GM18507 (cell line): ENCODE data around the gene GNPTG.

ENCODE experiments used
- DNase-seq: peaks from one replicate; pipeline ENCODE4 v3.0.0; 2011; ENCODE audit warnings: low read depth; ENCODE audit not compliant: insufficient read length; ENCODE audit errors: extremely low spot score
- FAIRE-seq: peaks from 2 replicates; lab custom pipeline; 2011; peaks lifted over from hg19 to GRCh38; lab: Jason Lieb, UNC

The GNPTG gene

DNA sequence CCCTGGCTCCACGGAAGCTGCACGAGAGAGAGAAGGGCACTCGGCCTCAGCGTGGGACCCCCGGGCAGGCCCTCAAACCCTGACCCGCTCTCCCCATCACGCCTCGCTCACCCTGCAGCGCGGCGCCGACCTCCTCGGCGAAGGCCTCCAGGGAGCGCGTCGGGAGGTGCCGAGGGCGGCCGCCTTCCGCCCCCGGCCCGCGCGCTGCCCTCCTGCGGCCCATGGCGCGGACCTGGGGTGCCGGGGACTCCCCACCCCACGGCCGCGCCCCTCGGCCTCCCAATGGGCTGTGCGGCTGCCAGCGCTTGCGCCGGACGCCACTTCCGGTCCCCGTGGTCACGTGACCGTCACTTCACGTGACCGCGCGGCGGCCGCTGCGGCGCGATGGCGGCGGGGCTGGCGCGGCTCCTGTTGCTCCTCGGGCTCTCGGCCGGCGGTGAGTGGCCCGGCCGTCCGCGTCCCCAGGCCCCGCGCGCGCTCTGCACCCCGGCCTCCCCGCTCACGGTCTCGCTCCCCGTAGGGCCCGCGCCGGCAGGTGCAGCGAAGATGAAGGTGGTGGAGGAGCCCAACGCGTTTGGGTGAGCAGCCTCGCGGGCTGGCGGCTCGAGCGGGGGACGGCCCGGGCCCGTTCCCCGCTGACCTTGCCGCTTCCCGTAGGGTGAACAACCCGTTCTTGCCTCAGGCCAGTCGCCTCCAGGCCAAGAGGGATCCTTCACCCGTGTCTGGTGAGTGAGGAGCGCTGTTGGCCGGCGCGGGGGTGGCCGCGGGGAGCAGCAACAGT is at the start of gene GNPTG, which contains the start of gene TSR3:
TSS of gene GNPTG (plus strand) at position 350 of the 781 bp plus-strand sequence. CDS start at position 385, 35 bp downstream.
TSS of gene TSR3 (minus strand) at position 297 of the 781 bp plus-strand sequence. CDS start at position 223, 74 bp downstream.
- peak; percentile 84 for DNase-seq
- FAIRE-seq, result peak; percentile 89

DNA sequence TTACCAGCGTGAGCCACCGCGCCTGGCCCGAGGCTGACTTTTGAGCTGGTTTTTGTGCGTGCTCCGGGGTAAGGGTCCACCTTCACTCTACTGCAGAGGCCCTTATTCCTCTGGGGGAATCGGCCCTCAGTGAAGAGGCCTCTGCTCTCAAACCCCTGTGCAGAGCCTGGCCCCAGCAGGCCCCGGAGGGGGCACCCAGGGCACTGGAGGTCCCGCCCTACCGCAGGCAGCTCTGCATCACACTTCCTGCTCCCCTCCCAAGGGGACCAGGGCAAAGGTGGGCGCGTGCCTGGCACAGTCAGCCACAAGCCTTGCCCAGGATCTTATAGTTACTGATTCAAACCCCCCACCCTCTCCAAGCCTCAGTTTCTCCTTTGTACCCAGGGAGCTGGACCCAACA is 45.9 kb upstream of the GNPTG start:
- no peak for FAIRE-seq
- DNase-seq, result no peak

DNA sequence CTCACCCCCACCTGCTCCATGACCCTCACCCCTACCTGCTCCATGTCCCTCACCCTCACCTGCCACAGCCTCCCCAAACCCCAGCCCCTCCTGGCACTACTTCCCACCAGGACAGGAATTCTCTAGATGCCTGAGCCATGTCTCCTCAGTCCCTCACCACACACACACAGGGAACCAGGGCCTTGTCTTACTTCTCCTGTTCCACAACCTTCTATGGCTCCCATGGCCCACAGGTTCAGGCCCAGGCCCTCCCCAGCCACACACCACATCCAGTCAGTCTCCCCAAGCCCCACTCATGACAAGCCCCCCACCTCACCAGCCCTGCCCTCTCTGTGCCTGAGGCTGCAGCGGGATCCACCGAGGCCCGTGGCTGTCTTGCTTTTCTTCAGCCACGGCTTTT is 45.4 kb upstream of the GNPTG start:
- DNase-seq (no peak), FAIRE-seq (no peak)

DNA sequence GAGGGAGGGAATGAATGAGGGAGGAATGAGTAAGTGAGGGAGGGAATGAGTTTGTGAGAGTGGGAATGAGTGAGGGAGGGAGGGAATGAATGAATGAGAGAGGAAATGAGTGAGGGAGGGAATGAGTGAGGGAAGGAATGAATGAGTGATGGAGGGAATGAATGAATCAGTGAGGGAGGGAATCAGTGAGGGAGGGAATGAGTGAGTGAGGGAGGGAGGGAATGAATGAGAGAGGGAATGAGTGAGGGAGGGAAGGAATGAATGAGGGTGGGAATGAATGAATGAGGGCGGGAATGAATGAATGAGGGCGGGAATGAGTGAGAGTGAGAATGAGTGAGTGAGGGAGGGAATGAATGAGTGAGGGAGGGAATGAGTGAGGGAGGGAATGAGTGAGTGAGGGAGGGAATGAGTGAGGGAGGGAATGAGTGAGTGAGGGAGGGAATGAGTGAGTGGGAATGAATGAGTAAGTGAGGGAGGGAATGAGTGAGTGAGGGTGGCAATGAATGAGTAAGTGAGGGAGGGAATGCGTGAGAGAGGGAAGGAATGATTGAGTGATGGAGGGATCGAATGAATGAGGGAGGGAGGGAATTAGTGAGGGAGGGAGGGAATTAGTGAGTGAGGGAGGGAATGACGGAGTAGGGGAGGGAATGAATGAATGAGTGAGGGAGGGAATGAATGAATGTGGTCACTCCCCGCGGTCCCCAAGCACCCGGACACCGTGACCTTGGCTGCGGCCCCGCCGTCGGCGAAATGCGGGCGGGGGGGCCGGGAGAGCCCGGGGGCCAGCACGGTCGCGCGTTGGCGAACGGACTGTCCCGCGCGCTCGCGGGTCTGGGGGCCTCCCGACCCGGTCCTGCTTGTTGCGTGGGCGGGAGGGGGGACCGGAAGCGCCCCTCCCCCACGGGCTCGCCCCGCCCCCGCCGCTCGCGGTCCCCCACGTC is 43.4 kb upstream of the GNPTG start:
- DNase-seq, result no peak
- peak; percentile 15 for FAIRE-seq

DNA sequence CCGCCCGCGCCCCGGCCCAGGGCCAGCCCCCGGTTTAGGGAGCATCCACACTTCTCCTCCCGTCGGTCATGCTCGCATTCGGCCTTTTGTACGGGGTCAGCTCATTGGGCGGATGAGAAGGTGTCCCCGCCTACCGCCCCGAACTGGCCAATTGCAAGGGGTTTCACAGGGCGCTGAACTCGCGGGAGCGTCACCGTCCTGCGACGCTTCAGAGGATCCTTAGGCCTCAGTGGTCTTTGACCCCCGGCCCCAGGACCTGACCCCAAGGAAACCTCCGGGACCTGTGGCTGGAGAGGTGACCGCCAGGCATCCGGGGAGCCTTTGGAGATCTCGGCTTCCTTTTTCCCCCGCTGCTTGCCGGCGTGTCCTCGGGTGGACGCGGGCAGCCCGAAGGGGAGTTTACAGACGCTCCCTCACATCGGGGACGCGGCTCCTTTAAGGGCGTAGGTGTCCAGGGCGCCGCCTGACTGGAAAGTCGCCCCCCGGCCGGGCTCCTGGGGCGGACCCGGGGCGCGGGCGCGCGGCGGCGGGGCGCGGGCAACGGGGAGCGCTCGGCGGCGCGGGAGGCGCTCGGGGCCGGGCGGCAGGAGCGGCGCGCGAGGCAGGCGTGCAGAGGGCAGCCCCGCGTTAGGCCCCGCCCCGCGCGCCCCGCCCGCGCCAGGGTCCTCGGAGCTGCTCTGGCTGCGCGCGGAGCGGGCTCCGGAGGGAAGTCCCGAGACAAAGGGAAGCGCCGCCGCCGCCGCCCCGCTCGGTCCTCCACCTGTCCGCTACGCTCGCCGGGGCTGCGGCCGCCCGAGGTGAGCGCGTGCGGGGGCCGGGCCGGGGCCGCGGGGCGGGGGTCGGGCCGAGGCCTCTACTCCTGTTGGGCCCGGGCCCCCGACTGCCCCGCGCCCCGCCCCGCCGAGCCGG is 42.5 kb upstream of the GNPTG start, which contains the start of gene UBE2I:
TSS of gene UBE2I (plus strand) at position 660 of the 909 bp plus-strand sequence. CDS start 4,395 bp downstream, outside the sequence.
- DNase-seq (peak; percentile 79), FAIRE-seq (peak; percentile 98)

DNA sequence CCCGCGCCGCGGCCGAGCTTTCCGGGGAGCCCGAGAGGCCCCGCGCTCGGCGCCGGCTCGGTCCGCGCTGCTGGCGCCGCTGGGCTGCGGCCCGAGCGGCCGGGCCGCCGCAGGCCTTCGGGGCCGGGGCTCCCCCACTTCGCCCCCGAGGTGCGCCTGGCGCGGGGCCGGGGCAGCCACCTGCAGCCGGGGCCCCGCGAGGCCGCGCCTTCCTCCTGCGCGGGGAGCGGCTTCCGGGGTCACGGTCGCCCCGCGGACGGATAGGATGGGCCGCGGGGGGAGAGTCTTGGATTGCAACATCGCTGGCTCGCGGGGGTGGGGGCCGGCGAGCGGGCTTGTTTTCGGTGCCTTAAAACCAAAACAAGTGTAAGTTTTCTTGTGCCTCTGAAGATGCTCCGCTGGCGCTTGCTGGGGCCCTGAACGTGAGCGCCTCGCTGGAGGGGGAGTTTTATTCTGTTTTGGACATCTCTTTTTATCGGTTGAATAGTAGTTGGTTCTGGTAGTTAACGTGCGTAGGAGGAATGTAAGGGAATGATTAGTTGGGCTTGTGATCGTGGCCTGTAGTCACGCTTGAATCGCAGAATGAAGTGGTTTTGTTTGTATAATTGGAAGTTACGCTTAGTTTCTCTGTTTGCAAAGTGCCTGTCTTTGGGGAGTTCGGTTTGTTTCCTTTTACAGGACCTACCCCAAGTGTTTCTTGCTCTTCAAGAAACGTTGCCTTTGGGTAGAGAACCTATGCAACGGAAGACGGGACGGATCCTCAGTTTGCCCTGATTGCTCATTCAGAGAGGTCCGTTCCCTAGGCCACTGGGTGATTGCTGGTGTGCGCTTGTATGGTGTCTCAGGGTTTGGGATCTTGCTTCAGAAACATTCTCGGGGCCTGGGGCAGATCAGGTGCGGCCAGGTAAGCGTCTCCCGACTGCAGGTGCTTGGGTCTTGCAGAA is 41.6 kb upstream of the GNPTG start:
- FAIRE-seq (no peak), DNase-seq (no peak)

DNA sequence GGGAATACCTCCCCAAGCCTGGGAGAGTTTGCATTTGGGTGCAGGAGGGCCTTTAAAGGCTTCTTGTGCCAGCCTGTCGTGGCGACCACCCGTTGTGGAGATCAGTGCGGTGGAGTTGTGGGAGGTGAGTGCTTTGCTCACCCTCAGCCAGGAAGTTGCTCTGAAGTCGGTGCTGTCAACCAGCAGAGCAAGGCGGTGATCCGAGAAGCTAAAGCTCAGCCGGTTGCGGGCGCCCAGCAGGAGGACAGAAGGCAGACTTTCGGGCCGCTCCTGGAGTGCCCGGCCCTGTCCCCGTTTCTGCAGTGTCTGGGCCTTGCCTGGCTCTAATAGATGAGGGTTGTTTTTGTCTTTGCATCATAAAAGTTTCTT is 40.9 kb upstream of the GNPTG start:
- no peak for DNase-seq
- peak; percentile 73 for FAIRE-seq

DNA sequence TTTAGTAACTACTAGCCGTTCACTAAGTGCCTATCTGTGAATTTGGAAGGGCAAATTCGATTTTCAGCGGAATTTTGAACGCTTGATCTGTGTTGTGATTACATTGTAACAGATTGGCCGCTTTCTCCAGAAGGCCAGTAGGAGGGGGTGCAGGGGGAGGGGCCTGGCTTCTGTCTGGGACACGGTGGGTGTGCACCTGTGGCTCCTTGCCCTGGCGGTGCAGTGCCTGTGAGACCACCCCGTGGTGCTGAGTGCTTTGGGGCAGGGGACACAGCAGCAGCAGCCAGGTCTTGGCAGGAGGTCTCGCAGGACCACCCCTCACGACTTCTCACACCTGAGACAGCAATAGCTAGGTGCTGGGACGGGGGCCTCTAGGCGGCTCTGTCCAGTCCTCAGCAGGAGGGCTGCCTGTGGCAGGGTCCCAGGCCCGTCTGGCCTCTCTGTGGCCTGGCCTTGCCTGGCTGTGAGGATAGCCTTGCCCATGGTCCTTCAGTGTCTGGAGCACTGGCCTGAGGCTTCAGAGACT is 40.5 kb upstream of the GNPTG start:
- no peak for FAIRE-seq

DNA sequence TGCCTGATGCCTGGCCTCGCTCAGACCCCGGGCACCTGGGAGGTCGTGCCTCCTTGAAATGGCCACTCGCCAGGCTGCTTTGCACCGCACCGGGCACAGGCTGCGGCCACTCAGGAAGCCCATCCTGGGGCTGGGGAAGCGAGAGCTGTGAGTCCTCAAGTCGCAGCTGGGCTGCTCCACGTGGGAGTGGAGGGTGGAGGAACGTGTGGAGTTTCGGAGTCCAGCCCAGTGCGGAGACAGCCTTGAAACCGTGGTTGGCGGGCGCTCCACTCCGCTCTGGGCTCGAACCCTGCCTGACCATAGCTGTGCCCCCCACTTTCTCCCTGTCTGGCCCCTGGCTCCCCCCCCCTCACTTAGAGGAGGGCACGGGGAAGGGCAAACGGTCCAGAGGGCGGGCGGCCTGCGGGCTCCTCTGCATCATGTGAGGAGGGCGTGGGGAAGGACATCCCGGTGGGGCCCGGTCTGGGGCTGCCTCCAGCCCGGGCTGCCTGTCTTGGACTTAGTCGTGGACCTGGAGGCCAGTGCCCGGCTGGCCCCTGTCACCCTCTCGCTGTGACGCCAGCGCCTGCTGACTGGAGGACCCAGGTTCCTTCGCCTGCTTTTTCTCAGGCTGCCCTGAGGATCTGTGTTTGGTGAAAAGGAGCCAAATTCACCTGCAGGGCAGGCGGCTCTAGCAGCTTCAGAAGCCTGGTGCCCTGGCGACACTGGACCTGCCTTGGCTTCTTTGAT is 39.8 kb upstream of the GNPTG start:
- DNase-seq, result no peak
- FAIRE-seq, result no peak

More for the DNA sequence above, 40.5 kb upstream of the GNPTG start:
- no peak for DNase-seq

DNA sequence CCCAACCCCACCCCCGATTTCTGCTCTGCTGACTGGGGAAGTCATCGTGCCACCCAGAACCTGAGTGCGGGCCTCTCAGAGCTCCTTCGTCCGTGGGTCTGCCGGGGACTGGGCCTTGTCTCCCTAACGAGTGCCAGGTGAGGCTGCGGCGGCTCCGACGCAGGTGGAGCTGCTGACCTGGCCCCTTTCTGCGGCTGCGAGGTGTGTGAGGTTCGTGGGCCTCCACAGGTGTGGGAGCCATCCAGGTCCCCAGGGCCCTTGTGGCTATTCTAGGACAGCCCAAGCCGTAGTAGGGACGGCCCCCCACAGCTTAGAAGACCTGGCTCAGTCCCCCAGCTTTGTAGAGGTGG is 39.3 kb upstream of the GNPTG start:
- FAIRE-seq, result no peak

DNA sequence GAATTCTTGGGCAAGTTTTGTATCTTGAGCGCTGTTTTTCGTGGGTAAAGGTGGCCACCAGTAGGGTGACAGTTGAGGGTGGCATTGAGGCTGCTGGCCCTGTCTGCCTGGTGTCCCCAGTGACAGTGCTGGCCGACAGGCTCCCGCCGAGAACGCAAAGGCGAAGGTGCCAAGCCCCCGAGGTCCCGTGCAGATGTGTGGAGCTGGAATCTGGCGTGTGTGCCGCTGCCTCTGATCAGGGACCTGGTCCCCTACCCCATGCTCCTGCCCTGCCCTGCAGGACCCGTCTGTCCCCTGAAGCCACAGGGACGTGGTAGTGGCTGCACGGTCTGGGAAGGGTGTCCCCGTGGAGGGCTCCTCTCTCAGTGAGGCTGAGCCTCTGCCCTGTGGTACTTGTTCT is 38.8 kb upstream of the GNPTG start:
- FAIRE-seq, result no peak

More for the DNA sequence above, 39.3 kb upstream of the GNPTG start:
- DNase-seq, result no peak

DNA sequence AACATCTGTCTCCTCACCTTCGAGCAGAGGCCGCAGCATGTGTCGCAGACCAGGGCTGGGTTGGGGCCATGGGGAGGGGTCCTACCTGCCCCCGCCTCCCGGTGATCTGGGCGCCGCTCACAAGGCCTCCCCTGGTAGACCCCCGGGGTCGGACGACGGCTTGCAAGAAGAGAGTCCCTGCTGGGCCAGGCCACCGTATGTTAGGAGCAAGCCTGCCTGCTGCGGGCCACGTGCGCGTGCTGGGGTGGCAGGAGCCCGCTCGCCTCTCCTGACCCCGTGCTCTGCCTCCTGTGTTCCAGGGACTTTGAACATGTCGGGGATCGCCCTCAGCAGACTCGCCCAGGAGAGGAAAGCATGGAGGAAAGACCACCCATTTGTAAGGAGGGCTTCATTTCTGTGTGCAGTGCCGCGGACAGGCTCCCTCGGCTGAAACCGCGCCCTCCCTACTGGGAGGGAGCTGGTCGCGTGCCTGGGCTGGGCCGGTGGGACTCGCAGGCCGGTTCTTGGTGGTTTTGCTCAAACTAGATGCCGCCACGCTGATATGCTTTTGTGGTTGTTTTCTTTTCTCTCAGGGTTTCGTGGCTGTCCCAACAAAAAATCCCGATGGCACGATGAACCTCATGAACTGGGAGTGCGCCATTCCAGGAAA is 37.9 kb upstream of the GNPTG start:
- FAIRE-seq, result no peak

More for the DNA sequence above, 38.8 kb upstream of the GNPTG start:
- DNase-seq, result no peak

DNA sequence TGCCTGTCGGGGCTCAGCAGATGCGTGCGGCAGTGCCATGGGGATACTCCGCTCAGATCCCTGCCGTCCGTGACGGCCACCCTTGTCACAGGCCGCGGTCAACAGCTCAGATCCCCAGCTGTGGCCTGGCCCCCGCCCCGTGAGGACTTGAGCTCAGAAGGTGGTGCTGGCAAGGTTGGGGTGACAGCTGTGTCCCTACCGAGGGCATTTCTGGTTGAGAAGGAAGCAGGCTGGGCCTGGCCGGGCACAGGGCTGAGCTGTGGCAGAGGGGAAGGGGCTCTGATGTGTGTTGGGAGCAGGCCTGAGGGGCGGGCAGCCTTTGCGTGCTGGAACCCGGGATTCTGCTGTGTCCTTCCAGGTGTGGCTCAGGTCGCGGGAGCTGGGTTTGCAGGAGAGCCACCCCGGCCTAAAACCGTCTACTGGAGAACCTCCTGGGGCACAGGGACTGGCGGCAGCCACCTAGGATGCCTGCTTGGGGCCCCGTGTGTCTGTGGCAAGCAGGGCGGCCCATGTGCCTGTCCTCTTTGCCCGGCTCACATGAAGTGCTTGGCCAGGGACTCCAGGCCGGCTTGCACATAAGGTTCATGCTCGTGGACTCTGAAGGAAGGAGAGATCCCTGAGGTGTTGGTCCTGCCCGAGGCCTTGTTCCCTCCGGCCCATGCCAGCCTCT is 37.2 kb upstream of the GNPTG start:
- no peak for FAIRE-seq
- DNase-seq, result no peak

More for the DNA sequence above, 37.9 kb upstream of the GNPTG start:
- DNase-seq, result no peak

DNA sequence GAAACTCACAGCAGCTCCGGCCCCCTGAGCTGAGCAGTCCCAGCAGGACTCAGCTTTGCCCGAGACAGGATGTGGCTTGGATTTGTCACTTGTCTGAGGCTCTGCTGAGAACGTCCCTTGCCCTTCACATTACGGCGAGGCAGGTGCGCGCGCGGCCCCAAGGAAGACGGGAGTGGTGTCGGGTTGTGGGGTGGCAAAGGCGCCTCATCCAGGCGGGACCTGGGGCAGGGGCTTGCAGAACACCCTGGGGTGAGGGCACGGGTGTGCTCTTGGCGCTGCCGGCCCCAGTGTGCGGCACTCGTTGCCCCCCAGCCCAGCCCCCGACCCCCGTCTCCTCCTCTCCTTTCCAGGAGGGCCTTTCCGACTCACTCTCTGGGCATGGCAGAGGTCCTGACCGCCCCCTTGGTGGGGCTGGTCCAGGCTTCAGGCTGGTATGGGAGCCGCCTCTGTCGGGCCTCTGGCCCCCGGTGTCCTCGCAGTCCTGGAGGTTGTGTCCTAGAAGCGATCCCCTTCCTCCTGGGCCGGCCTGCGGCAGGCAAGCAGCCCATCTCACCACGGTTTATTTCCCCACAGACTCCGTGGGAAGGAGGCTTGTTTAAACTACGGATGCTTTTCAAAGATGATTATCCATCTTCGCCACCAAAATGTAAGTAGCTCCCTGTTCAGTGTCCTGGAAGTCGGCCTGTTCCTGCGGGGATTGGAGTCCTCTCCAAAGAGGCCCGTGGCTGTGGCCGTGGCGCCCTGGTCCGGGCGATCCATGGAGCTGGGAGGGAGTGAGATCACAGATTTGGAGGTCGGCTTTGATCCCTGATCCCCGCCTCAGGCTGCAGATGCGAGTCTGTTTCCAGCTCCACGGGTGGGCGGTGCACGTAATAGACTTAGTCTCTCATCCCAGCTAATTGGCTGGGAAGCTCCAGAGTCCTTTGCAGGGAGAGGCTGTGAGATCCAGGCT is 36.4 kb upstream of the GNPTG start:
- DNase-seq (no peak), FAIRE-seq (no peak)

DNA sequence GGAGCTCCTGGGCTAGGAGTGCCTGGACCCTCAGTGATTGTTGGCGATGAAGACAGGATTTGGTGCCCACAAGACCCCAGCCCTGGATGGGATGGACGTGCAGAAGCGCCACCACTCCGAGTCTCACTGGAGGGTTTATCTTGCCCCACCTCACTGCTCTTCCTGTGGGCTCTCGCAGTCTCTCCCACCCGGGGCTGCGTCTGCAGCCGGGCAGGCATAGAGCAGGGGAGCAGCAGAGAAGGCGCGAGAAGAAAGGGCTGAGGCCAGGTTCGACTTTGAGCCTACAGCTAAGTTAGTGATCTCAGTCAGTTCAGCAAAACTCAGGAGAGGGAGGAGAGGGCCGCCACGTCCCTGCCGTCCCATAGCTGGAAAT is 35.7 kb upstream of the GNPTG start:
- no peak for FAIRE-seq

More for the DNA sequence above, 35.7 kb upstream of the GNPTG start:
- no peak for DNase-seq
